HL-60 (cell line): ENCODE measurements around the gene MAPRE2.

Experiments used
- POLR2AphosphoS5 ChIP-seq: IDR thresholded peaks from 2 replicates; pipeline ENCODE4 v1.6.1; 2012; ENCODE audit warnings: low read depth
- TF ChIP-seq, protein P1 (sequence below): IDR thresholded peaks from one replicate; pipeline ENCODE4 v1.5.1; 2011; ENCODE audit warnings: low read length, control low read depth, inconsistent platforms; ENCODE audit not compliant: insufficient read depth

DNA sequence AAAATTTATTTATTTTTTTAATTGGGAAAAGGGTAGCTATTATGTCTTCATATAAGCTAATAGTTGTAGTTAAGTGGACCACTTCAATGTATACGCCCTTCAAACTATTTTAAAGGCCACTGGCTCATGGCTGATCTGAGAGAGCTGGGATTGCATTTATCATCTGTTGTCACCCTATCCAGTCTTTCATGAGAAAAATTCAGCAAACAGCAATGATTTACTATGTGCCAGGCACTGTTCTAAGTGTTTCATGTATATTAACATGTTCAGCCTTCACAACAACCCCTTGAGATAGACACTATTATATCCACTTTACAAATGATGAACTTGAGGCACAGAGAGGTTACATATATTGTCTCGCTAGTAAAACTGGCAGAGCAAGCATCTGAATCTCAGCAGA is 133.5 kb downstream of the MAPRE2 start:
- TF ChIP-seq, protein P1, sequence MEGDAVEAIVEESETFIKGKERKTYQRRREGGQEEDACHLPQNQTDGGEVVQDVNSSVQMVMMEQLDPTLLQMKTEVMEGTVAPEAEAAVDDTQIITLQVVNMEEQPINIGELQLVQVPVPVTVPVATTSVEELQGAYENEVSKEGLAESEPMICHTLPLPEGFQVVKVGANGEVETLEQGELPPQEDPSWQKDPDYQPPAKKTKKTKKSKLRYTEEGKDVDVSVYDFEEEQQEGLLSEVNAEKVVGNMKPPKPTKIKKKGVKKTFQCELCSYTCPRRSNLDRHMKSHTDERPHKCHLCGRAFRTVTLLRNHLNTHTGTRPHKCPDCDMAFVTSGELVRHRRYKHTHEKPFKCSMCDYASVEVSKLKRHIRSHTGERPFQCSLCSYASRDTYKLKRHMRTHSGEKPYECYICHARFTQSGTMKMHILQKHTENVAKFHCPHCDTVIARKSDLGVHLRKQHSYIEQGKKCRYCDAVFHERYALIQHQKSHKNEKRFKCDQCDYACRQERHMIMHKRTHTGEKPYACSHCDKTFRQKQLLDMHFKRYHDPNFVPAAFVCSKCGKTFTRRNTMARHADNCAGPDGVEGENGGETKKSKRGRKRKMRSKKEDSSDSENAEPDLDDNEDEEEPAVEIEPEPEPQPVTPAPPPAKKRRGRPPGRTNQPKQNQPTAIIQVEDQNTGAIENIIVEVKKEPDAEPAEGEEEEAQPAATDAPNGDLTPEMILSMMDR, result no peak
- TF ChIP-seq POLR2AphosphoS5, result no peak
